HG02885 (cell line): ENCODE measurements around the gene ZNF486.
"Not testable (repeated sequence)": the region's sequence is repeated elsewhere in the genome, so short reads cannot be mapped to it uniquely, and the experiment has no call there.

Experiments used
- ATAC-seq: cut with Tn5 transposase; IDR thresholded peaks from one replicate; pipeline ENCODE4 v1.9.1; 2021; ENCODE audit warnings: mild to moderate bottlenecking; ENCODE audit not compliant: unreplicated experiment, poor library complexity

Gene ZNF486

GRCh38 chr19:20221605-20222004, 54.6 kb downstream of the ZNF486 start:
- ATAC-seq = not testable (repeated sequence)

GRCh38 chr19:20233105-20233504, 66.1 kb downstream of the ZNF486 start:
- no peak for ATAC-seq

- ATAC-seq = no peak
Observed at GRCh38 chr19:20235156-20235555, 68.1 kb downstream of the ZNF486 start.

- ATAC-seq = no peak
Observed at GRCh38 chr19:20237773-20238623, 71.0 kb downstream of the ZNF486 start.

- no peak for ATAC-seq
Observed at GRCh38 chr19:20243629-20244028, 76.6 kb downstream of the ZNF486 start.

GRCh38 chr19:20244356-20244755, 77.3 kb downstream of the ZNF486 start:
- ATAC-seq = no peak

- no peak for ATAC-seq
Observed at GRCh38 chr19:20245309-20245708, 78.3 kb downstream of the ZNF486 start.

GRCh38 chr19:20247016-20247683, 80.1 kb downstream of the ZNF486 start:
- ATAC-seq = no peak

- not testable (repeated sequence) for ATAC-seq
Observed at GRCh38 chr19:20248258-20248657, 81.2 kb downstream of the ZNF486 start.
